Fibroblast of mammary gland (primary cell): Measurements from ENCODE around the gene TMEM164.
A peak's percentile ranks its signal among the peaks of the same experiment; 100 is the strongest.

Experiments used
- DNase-seq: peaks from one replicate; pipeline ENCODE4 v3.0.0-alpha.2; 2010; ENCODE audit warnings: low read depth
- H3K4me3 ChIP-seq: 2 replicates; pipeline ENCODE4 v1.5.1; 2011; ENCODE audit warnings: low read depth, mild to moderate bottlenecking, low read length, moderate library complexity; ENCODE audit not compliant: control insufficient read depth
- TF ChIP-seq, protein P1 (sequence below): conservative IDR thresholded peaks from 2 replicates; pipeline ENCODE4 v1.5.1; 2011; ENCODE audit warnings: low read depth, low read length, inconsistent platforms; ENCODE audit not compliant: control insufficient read depth, insufficient read depth

Gene TMEM164

DNA sequence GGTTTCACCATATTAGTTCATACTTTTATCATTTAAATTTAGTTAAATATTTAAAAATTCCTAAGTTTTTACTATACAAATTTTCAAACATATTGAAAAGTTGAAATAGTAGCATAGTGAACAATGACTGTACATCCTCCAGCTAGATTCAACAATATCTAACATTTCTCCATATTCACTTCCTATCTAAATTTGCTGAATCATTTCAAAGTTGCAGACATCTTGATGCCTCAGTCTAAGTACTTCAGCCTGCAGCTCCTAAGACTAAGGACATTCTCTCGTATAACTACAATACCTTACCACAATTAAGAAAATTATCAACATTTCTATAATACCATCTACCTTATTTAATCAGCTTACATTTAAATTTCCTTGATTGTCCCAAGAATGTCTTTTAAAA, 132.7 kb downstream of the TMEM164 start:
- TF ChIP-seq, protein P1, sequence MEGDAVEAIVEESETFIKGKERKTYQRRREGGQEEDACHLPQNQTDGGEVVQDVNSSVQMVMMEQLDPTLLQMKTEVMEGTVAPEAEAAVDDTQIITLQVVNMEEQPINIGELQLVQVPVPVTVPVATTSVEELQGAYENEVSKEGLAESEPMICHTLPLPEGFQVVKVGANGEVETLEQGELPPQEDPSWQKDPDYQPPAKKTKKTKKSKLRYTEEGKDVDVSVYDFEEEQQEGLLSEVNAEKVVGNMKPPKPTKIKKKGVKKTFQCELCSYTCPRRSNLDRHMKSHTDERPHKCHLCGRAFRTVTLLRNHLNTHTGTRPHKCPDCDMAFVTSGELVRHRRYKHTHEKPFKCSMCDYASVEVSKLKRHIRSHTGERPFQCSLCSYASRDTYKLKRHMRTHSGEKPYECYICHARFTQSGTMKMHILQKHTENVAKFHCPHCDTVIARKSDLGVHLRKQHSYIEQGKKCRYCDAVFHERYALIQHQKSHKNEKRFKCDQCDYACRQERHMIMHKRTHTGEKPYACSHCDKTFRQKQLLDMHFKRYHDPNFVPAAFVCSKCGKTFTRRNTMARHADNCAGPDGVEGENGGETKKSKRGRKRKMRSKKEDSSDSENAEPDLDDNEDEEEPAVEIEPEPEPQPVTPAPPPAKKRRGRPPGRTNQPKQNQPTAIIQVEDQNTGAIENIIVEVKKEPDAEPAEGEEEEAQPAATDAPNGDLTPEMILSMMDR: no peak
- no peak overlapping the region for H3K4me3 ChIP-seq
- DNase-seq: no peak

DNA sequence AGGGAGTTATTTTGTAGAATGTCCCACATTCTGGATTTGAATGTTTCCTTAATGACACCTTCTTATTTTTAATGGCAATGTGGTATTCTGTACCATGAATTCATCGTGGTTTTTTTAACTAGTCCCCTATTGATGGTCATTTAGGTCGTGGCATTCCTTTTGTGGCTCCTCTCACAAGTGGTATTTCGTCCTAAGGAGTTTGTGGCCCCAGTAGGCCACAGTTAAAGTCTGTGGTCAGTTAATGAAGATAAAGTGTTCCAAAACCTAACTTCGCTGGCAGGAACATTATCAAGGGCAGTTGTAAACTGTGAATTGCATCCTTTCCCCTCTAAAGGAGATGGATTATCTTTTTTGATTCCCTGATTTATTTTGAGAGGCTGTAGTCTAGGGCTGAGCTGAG, 133.2 kb downstream of the TMEM164 start:
- DNase-seq: no peak
- H3K4me3 ChIP-seq: no peak overlapping the region
- TF ChIP-seq, protein P1: no peak

DNA sequence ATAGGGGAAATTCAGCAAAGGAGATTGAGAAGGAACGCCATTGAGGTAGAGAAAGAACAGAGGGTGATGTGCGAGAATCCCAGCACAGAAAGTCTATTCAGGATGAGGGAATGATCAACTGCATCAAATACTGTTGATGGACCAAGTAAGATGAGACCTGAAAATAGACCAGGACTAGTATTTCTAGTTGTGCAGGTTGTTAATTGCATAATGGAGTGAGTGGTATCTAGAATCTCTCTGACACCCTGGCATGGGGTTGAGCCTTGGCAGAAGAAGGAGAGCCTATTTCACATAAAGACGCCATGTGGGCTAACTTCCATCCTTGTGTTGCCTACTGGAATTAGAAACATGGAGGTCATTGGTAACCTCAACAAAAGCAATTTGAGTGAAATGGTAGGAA, 135.6 kb downstream of the TMEM164 start:
- DNase-seq: no peak
- TF ChIP-seq, protein P1: no peak
- H3K4me3 ChIP-seq: no peak overlapping the region

DNA sequence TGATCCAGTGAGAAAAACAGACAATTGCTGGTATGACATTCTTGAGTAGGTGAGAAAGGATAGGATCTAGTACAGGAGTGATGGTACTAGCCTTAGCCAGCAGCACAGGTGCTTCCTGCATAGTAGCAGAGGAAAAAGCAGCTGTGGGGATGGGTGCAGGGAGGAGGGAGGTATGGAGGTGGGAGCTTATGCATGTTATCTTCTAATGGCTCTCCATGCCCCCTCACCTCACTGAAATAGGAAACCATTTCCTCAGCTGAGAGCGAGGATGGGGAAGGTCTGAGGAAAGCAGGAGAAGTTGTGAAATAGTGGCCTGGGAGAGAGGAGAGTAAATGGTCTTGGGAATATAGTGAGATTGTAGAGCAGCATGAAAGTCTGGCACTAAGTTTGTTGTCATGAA, 136.3 kb downstream of the TMEM164 start:
- no peak for DNase-seq
- no peak overlapping the region for H3K4me3 ChIP-seq
- TF ChIP-seq, protein P1: no peak

DNA sequence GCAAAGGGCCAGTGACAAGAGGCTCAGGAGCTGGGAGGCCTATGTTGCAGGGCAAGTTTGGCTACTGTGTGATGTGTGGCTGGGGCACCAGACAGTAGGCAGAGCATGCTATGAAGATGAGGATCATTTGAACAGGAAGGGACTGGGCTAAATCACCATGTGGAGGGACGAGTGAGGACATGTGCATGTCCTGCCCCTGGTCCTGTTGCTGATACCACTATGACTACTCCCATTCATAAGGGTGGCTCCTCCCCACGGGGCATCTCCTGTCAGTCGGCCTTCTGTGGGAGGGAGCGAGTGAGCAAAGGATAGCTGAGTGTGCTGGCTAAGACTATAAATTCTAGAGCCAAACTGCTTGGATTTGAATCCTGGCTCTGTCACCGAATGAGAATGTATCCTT, 139.2 kb downstream of the TMEM164 start:
- TF ChIP-seq, protein P1: no peak
- no peak overlapping the region for H3K4me3 ChIP-seq
- DNase-seq: peak; percentile 60

DNA sequence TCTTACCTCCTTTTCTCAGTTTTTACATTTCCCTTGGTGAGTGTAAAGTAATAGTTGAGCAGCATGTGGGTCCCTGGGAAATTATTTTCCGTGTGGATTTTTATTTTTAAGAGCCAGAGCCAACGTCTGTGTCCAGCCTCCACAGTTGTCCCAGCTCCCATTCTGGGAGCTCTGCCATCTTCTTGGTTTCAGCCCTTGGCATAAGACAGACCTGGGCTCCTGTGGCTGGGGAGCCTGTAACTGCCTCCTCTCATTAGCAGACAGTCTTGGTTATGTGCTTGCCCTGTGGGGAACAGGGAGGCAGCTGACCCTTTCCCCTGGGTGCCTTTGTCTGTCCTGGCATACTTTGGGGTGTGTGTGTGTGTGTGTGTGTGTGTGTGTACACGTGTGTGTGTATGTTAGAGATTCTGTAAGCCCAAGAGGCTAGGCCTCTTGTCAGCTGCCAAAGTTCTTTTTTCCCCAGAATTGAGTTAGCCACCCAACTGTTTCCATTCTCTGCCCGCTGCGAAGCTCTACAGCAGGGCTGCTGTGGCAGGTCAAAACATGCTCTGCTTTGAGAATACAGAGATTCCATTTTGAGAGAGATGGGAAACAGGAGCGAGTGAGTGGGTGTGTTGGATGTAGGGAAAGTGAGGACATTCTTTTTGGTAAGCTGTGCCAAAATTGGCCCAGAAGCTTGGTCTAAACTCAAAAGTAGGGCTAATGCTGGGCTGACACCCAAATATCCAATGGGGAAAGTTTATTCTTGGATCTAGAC, 140.7 kb downstream of the TMEM164 start:
- TF ChIP-seq, protein P1: no peak
- DNase-seq: no peak
- H3K4me3 ChIP-seq: no peak overlapping the region

DNA sequence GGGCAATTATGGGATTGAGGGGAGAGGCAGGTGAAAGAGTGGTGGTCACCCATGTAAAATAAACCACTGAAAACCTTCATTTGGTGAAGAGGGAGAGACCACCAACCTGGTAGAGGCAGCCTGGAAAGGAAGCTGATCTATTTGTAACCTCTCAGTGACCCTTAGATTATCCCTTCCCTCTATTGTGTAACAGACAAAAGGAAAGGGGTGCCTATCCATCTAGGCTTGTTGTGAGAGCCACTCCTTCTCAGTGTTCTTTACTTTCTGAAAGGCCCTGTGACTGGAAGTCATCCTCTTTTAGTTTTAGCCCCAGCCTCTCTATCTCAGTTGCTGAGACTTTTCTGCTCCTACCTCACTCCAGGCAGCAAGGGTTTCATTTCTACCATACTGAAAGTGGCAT, 142.4 kb downstream of the TMEM164 start:
- DNase-seq: no peak
- no peak overlapping the region for H3K4me3 ChIP-seq
- TF ChIP-seq, protein P1: no peak
